HepG2 (cell line): ENCODE measurements around the gene ARMH1. TPM values are rescaled to one million over a fixed set of nuclear protein-coding genes. Genes with fewer than 3 reads are reported as not detected.

Experiments used
- ARHGAP35 ChIP-seq: sonication (generic); formaldehyde crosslinking; IDR thresholded peaks from 2 replicates; pipeline ENCODE4 v1.9.0; 2022; ENCODE audit warnings: mild to moderate bottlenecking, inconsistent platforms, moderate library complexity, missing genetic modification reagents, borderline replicate concordance
- DBP ChIP-seq: sonication (generic); formaldehyde crosslinking; IDR thresholded peaks from 2 replicates; pipeline ENCODE4 v1.4.0; 2020; ENCODE audit warnings: missing genetic modification reagents; ENCODE audit errors: not compliant biosample characterization
- FOXP1 ChIP-seq, 2 experiments: fragments of 450-650 bp in 1 of 2; IDR thresholded peaks; 2 replicates each; pipeline ENCODE4 v1.6.1; 2017 to 2018; ENCODE audit warnings: antibody characterized with exemption in 1 of 2
- HCFC1 ChIP-seq: fragments of 150-350 bp; IDR thresholded peaks from 2 replicates; pipeline ENCODE4 v1.6.1; 2014; ENCODE audit warnings: low read depth, low read length
- HNRNPL ChIP-seq: fragments of 200-400 bp; formaldehyde crosslinking; IDR thresholded peaks from 2 replicates; pipeline ENCODE4 v1.6.1; 2017; ENCODE audit warnings: mild to moderate bottlenecking, low read depth, low read length
- HOXD1 ChIP-seq: sonication (generic); formaldehyde crosslinking; IDR thresholded peaks from 2 replicates; pipeline ENCODE4 v1.5.0; 2020; ENCODE audit warnings: missing genetic modification reagents
- KDM1A ChIP-seq: IDR thresholded peaks from 2 replicates; pipeline ENCODE4 v1.6.1; 2016; ENCODE audit warnings: missing compliant biosample characterization
- KMT2A ChIP-seq: sonication (generic); formaldehyde crosslinking; IDR thresholded peaks from 2 replicates; pipeline ENCODE4 v1.4.0; 2020; ENCODE audit warnings: missing genetic modification reagents
- MED1 ChIP-seq: sonication (generic); formaldehyde crosslinking; IDR thresholded peaks from 2 replicates; pipeline ENCODE4 v1.4.0; 2020; ENCODE audit warnings: missing genetic modification reagents
- MTF1 ChIP-seq: sonication (generic); formaldehyde crosslinking; IDR thresholded peaks from 2 replicates; pipeline ENCODE4 v1.5.0; 2020; ENCODE audit warnings: missing genetic modification reagents
- NFE2 ChIP-seq: sonication (generic); formaldehyde crosslinking; IDR thresholded peaks from 2 replicates; pipeline ENCODE4 v1.4.0; 2020; ENCODE audit warnings: missing genetic modification reagents
- NFYC ChIP-seq: IDR thresholded peaks from 2 replicates; pipeline ENCODE4 v1.6.1; 2016; ENCODE audit warnings: missing genetic modification reagents, missing compliant biosample characterization
- POLR2G ChIP-seq: fragments of 200-400 bp; formaldehyde crosslinking; IDR thresholded peaks from 2 replicates; pipeline ENCODE4 v1.6.1; 2018; ENCODE audit warnings: mild to moderate bottlenecking, low read depth, low read length, moderate library complexity
- RBAK ChIP-seq: sonication (generic); formaldehyde crosslinking; IDR thresholded peaks from 2 replicates; pipeline ENCODE4 v1.5.1; 2020; ENCODE audit warnings: mild to moderate bottlenecking, missing genetic modification reagents
- RELA ChIP-seq: sonication (generic); formaldehyde crosslinking; IDR thresholded peaks from 2 replicates; pipeline ENCODE4 v1.4.0; 2020; ENCODE audit warnings: missing genetic modification reagents
- SCMH1 ChIP-seq: sonication (generic); formaldehyde crosslinking; IDR thresholded peaks from 2 replicates; pipeline ENCODE4 v1.9.0; 2021; ENCODE audit warnings: missing genetic modification reagents, mild to moderate bottlenecking, borderline replicate concordance
- TRIM24 ChIP-seq: sonication (generic); formaldehyde crosslinking; IDR thresholded peaks from 2 replicates; pipeline ENCODE4 v1.8.0; 2022; ENCODE audit warnings: mild to moderate bottlenecking, missing genetic modification reagents
- ZFP62 ChIP-seq: sonication (generic); formaldehyde crosslinking; IDR thresholded peaks from 2 replicates; pipeline ENCODE4 v1.4.0; 2020; ENCODE audit warnings: missing genetic modification reagents
- ZNF30 ChIP-seq: sonication (generic); formaldehyde crosslinking; IDR thresholded peaks from 2 replicates; pipeline ENCODE4 v1.5.0; 2020; ENCODE audit warnings: mild to moderate bottlenecking, missing genetic modification reagents
- ZNF562 ChIP-seq: sonication (generic); formaldehyde crosslinking; IDR thresholded peaks from 2 replicates; pipeline ENCODE4 v1.8.0; 2022; ENCODE audit warnings: missing genetic modification reagents, borderline replicate concordance
- ZNF569 ChIP-seq: sonication (generic); formaldehyde crosslinking; IDR thresholded peaks from 2 replicates; pipeline ENCODE4 v1.5.0; 2020; ENCODE audit warnings: mild to moderate bottlenecking, missing genetic modification reagents, moderate library complexity, borderline replicate concordance
- ZNF580 ChIP-seq: IDR thresholded peaks from 2 replicates; pipeline ENCODE4 v1.6.1; 2016; ENCODE audit warnings: low read depth, borderline replicate concordance
- ZNF616 ChIP-seq: sonication (generic); formaldehyde crosslinking; IDR thresholded peaks from 2 replicates; pipeline ENCODE4 v1.5.0; 2020; ENCODE audit warnings: low read depth, mild to moderate bottlenecking, missing genetic modification reagents
- ZNF672 ChIP-seq: sonication (generic); formaldehyde crosslinking; IDR thresholded peaks from 2 replicates; pipeline ENCODE4 v1.8.1; 2022; ENCODE audit warnings: missing genetic modification reagents
- polyA plus RNA-seq, 8 experiments: library from polyadenylated mRNA; depleted of rRNA in 3 of 8; stranded (reverse) in 7 of 8; unstranded in 1 of 8; fragments of >200 nt; fragmentation: Illumina TruSeq in 4 of 8; extraction: Trizol in 4 of 8; gene quantifications; 2 replicates each; pipeline versions ENCODE4 v1.2.1 to v1.2.3, GENCODE V29; 2011 to 2016; ENCODE audit warnings: low read depth in 4 of 8, missing spikeins in 1 of 8, mixed read lengths in 1 of 8; ENCODE audit not compliant: insufficient read depth in 1 of 8
- total RNA-seq, 5 experiments: library from RNA; depleted of rRNA; stranded (reverse); fragments of >200 nt; fragmentation: Illumina TruSeq; extraction: Trizol; gene quantifications; 2 replicates each; pipeline ENCODE4 v1.2.3, GENCODE V29; 2016; ENCODE audit warnings: low read depth in 1 of 5
- TF ChIP-seq, protein P1 (sequence below): sonication (generic); formaldehyde crosslinking; IDR thresholded peaks from 2 replicates; pipeline ENCODE4 v1.5.0; 2020; ENCODE audit warnings: mild to moderate bottlenecking, missing genetic modification reagents, moderate library complexity
- TF ChIP-seq, protein P2 (sequence below): sonication (generic); formaldehyde crosslinking; IDR thresholded peaks from 2 replicates; pipeline ENCODE4 v1.4.0; 2020; ENCODE audit warnings: mild to moderate bottlenecking, missing genetic modification reagents

Gene ARMH1
- total and polyA plus RNA-seq, 2 of the 13 experiments (the other 11 are each of a cell fraction or from before 2014, with no cell fraction given): 0.69 TPM; not detected in 1

DNA sequence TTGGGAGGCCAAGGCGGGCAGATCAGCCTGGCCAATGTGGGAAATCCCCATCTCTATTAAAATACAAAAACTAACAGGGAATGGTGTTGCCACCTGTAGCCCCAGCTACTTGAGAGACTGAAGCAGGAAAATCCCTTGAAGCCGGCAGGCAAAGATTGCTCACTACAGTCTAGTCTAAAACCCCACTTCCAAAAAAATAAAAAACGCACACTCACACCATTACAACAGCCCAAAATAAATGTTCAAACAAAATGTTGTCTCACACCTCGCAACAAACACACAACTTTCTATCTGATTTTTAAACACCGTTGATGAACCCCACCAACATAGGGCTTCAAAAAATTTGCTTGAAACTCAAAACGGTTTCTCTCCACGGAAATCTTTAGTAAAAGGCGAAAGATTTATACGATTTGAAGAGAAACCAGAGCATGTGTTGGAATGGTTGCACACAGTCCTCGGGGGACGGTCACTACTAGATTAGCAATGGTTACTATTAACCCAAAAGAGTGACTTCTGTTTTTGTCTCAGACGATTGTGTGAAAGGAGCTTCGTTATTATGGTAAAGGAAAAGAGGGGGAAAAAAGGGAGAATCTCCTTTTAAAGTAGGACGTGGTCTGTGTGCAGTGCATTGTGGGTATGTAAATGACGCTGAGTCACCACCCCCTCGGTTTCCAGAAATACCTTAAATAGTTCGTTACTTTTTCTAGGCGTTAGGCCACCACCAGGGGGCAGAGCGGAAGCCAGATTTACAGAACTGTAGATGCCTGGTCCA lies 56.4 kb downstream of the ARMH1 start, which contains the start of gene RNU5D-1 (continued):
- no peak for TF ChIP-seq TRIM24 (CRISPR knock-in tag)
- peak; percentile 62; the same call in 1 of the 2 replicates for TF ChIP-seq KMT2A (CRISPR knock-in tag)
- TF ChIP-seq, protein P1, sequence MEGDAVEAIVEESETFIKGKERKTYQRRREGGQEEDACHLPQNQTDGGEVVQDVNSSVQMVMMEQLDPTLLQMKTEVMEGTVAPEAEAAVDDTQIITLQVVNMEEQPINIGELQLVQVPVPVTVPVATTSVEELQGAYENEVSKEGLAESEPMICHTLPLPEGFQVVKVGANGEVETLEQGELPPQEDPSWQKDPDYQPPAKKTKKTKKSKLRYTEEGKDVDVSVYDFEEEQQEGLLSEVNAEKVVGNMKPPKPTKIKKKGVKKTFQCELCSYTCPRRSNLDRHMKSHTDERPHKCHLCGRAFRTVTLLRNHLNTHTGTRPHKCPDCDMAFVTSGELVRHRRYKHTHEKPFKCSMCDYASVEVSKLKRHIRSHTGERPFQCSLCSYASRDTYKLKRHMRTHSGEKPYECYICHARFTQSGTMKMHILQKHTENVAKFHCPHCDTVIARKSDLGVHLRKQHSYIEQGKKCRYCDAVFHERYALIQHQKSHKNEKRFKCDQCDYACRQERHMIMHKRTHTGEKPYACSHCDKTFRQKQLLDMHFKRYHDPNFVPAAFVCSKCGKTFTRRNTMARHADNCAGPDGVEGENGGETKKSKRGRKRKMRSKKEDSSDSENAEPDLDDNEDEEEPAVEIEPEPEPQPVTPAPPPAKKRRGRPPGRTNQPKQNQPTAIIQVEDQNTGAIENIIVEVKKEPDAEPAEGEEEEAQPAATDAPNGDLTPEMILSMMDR (CRISPR knock-in tag): peak; percentile 79
- peak; percentile 41; the same call in 1 of the 2 replicates for TF ChIP-seq ZNF569 (CRISPR knock-in tag)
- TF ChIP-seq HOXD1 (CRISPR knock-in tag): no peak
- no peak for TF ChIP-seq ZNF616 (CRISPR knock-in tag)
- no peak for TF ChIP-seq ZFP62 (CRISPR knock-in tag)
- no peak for TF ChIP-seq KDM1A (CRISPR knock-in tag)
- no peak for TF ChIP-seq ZNF30 (CRISPR knock-in tag)
- TF ChIP-seq ARHGAP35 (CRISPR knock-in tag): no peak
- TF ChIP-seq, protein P2, sequence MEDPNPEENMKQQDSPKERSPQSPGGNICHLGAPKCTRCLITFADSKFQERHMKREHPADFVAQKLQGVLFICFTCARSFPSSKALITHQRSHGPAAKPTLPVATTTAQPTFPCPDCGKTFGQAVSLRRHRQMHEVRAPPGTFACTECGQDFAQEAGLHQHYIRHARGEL (CRISPR knock-in tag): no peak
- TF ChIP-seq HNRNPL: no peak
- TF ChIP-seq SCMH1: no peak
- TF ChIP-seq ZNF580 (CRISPR knock-in tag): no peak
- peak; percentile 97 for TF ChIP-seq MED1
- TF ChIP-seq DBP (CRISPR knock-in tag): no peak
- no peak for TF ChIP-seq HCFC1
- no peak; the same call in 1 of the 2 replicates for TF ChIP-seq FOXP1 (IDR thresholded peaks at IDR 0.05)
- no peak for TF ChIP-seq FOXP1 (CRISPR knock-in tag; IDR thresholded peaks at IDR 0.05)
- no peak for TF ChIP-seq RBAK
- TF ChIP-seq NFYC (CRISPR knock-in tag): peak; percentile 19; the same call in 1 of the 2 replicates
- TF ChIP-seq RELA (CRISPR knock-in tag): no peak
- TF ChIP-seq POLR2G: peak; percentile 100
- no peak for TF ChIP-seq MTF1
- no peak for TF ChIP-seq ZNF672 (CRISPR knock-in tag)
- no peak; the same call in 1 of the 2 replicates for TF ChIP-seq ZNF562 (CRISPR knock-in tag)
- peak; percentile 67; the same call in 1 of the 2 replicates for TF ChIP-seq NFE2 (CRISPR knock-in tag)
